Ovary (tissue), 9 donors: ENCODE measurements around the gene CNDP1. TPM values are rescaled to one million over a fixed set of nuclear protein-coding genes. Genes with fewer than 3 reads are reported as not detected.
A peak's percentile ranks its signal among the peaks of the same experiment; 100 is the strongest.

ENCODE experiments used
- DNase-seq, 5 donors: peaks; one replicate each; pipeline ENCODE4 v3.0.0-alpha.2; 2019 to 2020
- H3K27ac ChIP-seq, 2 donors: fragments of 200-600 bp; one replicate each; pipeline versions ENCODE4 v1.5.1 to v1.8.0; 2019 to 2022
- H3K27me3 ChIP-seq: fragments of 200-600 bp; one replicate; pipeline ENCODE4 v1.8.0; 2022
- H3K36me3 ChIP-seq: fragments of 200-600 bp; sonication (generic); one replicate; pipeline ENCODE4 v1.5.1; 2019
- H3K4me1 ChIP-seq: one replicate; pipeline ENCODE4 v1.8.1; 2013; ENCODE audit warnings: mild to moderate bottlenecking, moderate library complexity; ENCODE audit not compliant: insufficient read depth
- H3K4me3 ChIP-seq: fragments of 200-600 bp; sonication (generic); one replicate; pipeline ENCODE4 v1.5.1; 2017
- H3K9me3 ChIP-seq, 2 donors: fragments of 200-600 bp in 1 of 2; sonication (generic) in 1 of 2; one replicate each; pipeline versions ENCODE4 v1.5.1 to v1.8.1; 2013 to 2019; ENCODE audit warnings: mild to moderate bottlenecking in 1 of 2, moderate library complexity in 1 of 2
- CTCF ChIP-seq, 3 donors: fragments of 450-650 bp in 2 of 3; fragments of 200-600 bp in 1 of 3; IDR thresholded peaks; one replicate each; pipeline versions ENCODE4 v1.5.1 to v1.8.0; 2016 to 2022; ENCODE audit warnings: antibody characterized with exemption in 3 of 3, mild to moderate bottlenecking in 1 of 3
- EP300 ChIP-seq: sonication (generic); formaldehyde crosslinking; IDR thresholded peaks from one replicate; pipeline ENCODE4 v1.6.1; 2017; ENCODE audit warnings: antibody characterized with exemption
- POLR2A ChIP-seq: fragments of 450-650 bp; IDR thresholded peaks from one replicate; pipeline ENCODE4 v1.6.1; 2017; ENCODE audit warnings: antibody characterized with exemption, mild to moderate bottlenecking, moderate library complexity
- WGBS, 3 donors: extraction: QIAGEN DNeasy Blood & Tissue Kit in 1 of 3; methylation state at CpG; one replicate each; pipeline versions ENCODE4 v1.1.5 to v1.1.7; 2013 to 2017; 5-methylcytosine and 5-hydroxymethylcytosine counted together
- intact Hi-C, 4 donors: fragments of 100-400 bp; cut with DNase I; formaldehyde crosslinking; loops; one replicate each; pipeline versions ENCODE4 v1.11.0 to v1.15.1; 2022 to 2023
- polyA plus RNA-seq, 2 donors: library from polyadenylated mRNA; stranded (reverse); fragments of 200-250 nt in 1 of 2; fragments of 350-450 nt in 1 of 2; fragmentation: Illumina TruSeq in 1 of 2; extraction: RNeasy Lipid Tissue Mini Kit (QIAGEN cat#74804) in 1 of 2; gene quantifications; one replicate each; pipeline ENCODE4 v1.2.3, GENCODE V29; 2013 to 2014
- total RNA-seq, 7 donors: library from RNA; depleted of rRNA in 2 of 7; stranded (reverse); fragments of >200 nt in 2 of 7; fragmentation: NEBNext Ultra II Directional in 3 of 7; extraction: Animal tissue kit (Norgen Biotek cat#: 25700) in 3 of 7; gene quantifications; one replicate each; pipeline versions ENCODE4 v1.1.0 to v1.2.4, GENCODE V29; 2016 to 2023
- donor health status: DM: no; HTN: no; CAD: no; lungs with moderate emphysema.
- donor health status: DM: no; HTN: no; CAD: no.
- donor health status: Bipolar disorder and iron deficiency.
- donor health status: DM: yes; HTN: yes; CAD: no.
- donor health status: DM: no; HTN: no; CAD: no.
- donor health status: DM: yes; HTN: yes; CAD: no.

CNDP1 gene
- total and polyA plus RNA-seq, 9 donors: 0.02 to 0.35 (median 0.15) TPM; not detected in 3

- Histone ChIP-seq H3K27me3 (no peaks in the 10 kb centered on the region), H3K27ac (no peak overlapping the region), H3K9me3 (no peaks in the 10 kb centered on the region), H3K36me3 (no peaks in the 10 kb centered on the region), H3K4me3 (no peak overlapping the region), H3K4me1 (peaks cover 1% of the 10 kb centered on the region)
- intact Hi-C loops: no loop called here
- 51 to 66% (median 54%) methylated on average over 13 of the region's 13 CpGs for WGBS, 3 donors
- peak in 1 of 5 donors; percentile 21 for DNase-seq
- no peak for TF ChIP-seq CTCF (IDR thresholded peaks at IDR 0.05)
- no peak for TF ChIP-seq EP300
- TF ChIP-seq POLR2A: no peak
Measured at GRCh38 chr18:74631623-74632350, 97.5 kb downstream of the CNDP1 start.

- Histone ChIP-seq H3K27ac (no peak overlapping the region), H3K36me3 (no peaks in the 10 kb centered on the region), H3K27me3 (no peaks in the 10 kb centered on the region), H3K9me3 (no peaks in the 10 kb centered on the region), H3K4me3 (no peak overlapping the region), H3K4me1 (peaks cover 1% of the 10 kb centered on the region)
- intact Hi-C loops: no loop called here
- no peak for TF ChIP-seq EP300
- TF ChIP-seq POLR2A: no peak
- TF ChIP-seq CTCF (IDR thresholded peaks at IDR 0.05): no peak
- WGBS, 3 donors: 92 to 94% (median 92%) methylated on average over 6 of the region's 6 CpGs
- DNase-seq: no peak
Measured at GRCh38 chr18:74632351-74632679, 98.0 kb downstream of the CNDP1 start.

GRCh38 chr18:74632856-74633255, 98.6 kb downstream of the CNDP1 start:
- no peak for DNase-seq
- Histone ChIP-seq H3K27ac (no peak overlapping the region), H3K36me3 (no peaks in the 10 kb centered on the region), H3K4me3 (no peak overlapping the region), H3K9me3 (no peaks in the 10 kb centered on the region), H3K4me1 (peaks cover 1% of the 10 kb centered on the region), H3K27me3 (no peaks in the 10 kb centered on the region)
- intact Hi-C loops: no loop called here
- 96 to 98% (median 98%) methylated on average over 4 of the region's 4 CpGs for WGBS, 3 donors
- no peak for TF ChIP-seq CTCF (IDR thresholded peaks at IDR 0.05)
- no peak for TF ChIP-seq POLR2A
- no peak for TF ChIP-seq EP300

- DNase-seq: no peak
- intact Hi-C loops: no loop called here
- WGBS, 3 donors: 93 to 97% (median 96%) methylated on average over 13 of the region's 13 CpGs
- Histone ChIP-seq H3K36me3 (no peaks in the 10 kb centered on the region), H3K27me3 (no peaks in the 10 kb centered on the region), H3K4me1 (peaks cover 1% of the 10 kb centered on the region), H3K9me3 (no peaks in the 10 kb centered on the region), H3K4me3 (no peak overlapping the region), H3K27ac (no peak overlapping the region)
- TF ChIP-seq CTCF (IDR thresholded peaks at IDR 0.05) (no peak), EP300 (no peak), POLR2A (no peak)
Measured at GRCh38 chr18:74633652-74634352, 99.5 kb downstream of the CNDP1 start.
